Keratinocyte (primary cell): ENCODE data around the gene FMNL2. TPM values are rescaled to one million over a fixed set of nuclear protein-coding genes. Genes with fewer than 3 reads are reported as not detected.

ENCODE experiments used
- DNase-seq: peaks from one replicate; pipeline ENCODE4 v3.0.0-alpha.2; 2011; ENCODE audit warnings: low read depth, missing footprints, low spot score
- FAIRE-seq: peaks from 2 replicates; lab custom pipeline; 2011; peaks lifted over from hg19 to GRCh38; lab: Jason Lieb, UNC
- H2AFZ ChIP-seq: 2 replicates; pipeline ENCODE4 v1.6.0; 2012; ENCODE audit warnings: low read length, control low read depth, inconsistent platforms; ENCODE audit not compliant: control insufficient read depth
- H3K27ac ChIP-seq: 2 replicates; pipeline ENCODE4 v1.5.1; 2011; ENCODE audit warnings: low read length; ENCODE audit not compliant: control insufficient read depth, insufficient read depth
- H3K27me3 ChIP-seq: 3 replicates; pipeline ENCODE4 v1.6.0; 2011; ENCODE audit warnings: low read length; ENCODE audit not compliant: control insufficient read depth, insufficient read depth; ENCODE audit errors: extremely low read depth
- H3K36me3 ChIP-seq, 2 experiments: 2 replicates in 1 of 2; 3 replicates in 1 of 2; pipeline ENCODE4 v1.5.1; 2011; ENCODE audit warnings: low read length in 2 of 2, mild to moderate bottlenecking in 1 of 2; ENCODE audit not compliant: control insufficient read depth in 2 of 2, insufficient read depth in 2 of 2; ENCODE audit errors: extremely low read depth in 1 of 2
- H3K4me1 ChIP-seq: 3 replicates; pipeline ENCODE4 v1.5.1; 2011; ENCODE audit warnings: low read length; ENCODE audit not compliant: control insufficient read depth, insufficient read depth; ENCODE audit errors: extremely low read depth
- H3K4me2 ChIP-seq: 3 replicates; pipeline ENCODE4 v1.6.0; 2011; ENCODE audit warnings: low read depth, low read length; ENCODE audit not compliant: control insufficient read depth, insufficient read depth; ENCODE audit errors: extremely low read depth
- H3K4me3 ChIP-seq, 3 experiments: fragments of 200-600 bp in 1 of 3; sonication (generic) in 1 of 3; 2 replicates in 2 of 3; 3 replicates in 1 of 3; pipeline ENCODE4 v1.5.1; 2011 to 2016; ENCODE audit warnings: low read length in 3 of 3, mild to moderate bottlenecking in 3 of 3, control low read depth in 2 of 3, inconsistent platforms in 1 of 3, low read depth in 1 of 3, mixed read lengths in 1 of 3, mixed run types in 1 of 3, moderate library complexity in 1 of 3; ENCODE audit not compliant: control insufficient read depth in 2 of 3, insufficient read depth in 2 of 3; ENCODE audit errors: extremely low read depth in 1 of 3
- H3K79me2 ChIP-seq: 2 replicates; pipeline ENCODE4 v1.6.0; 2012; ENCODE audit warnings: low read length; ENCODE audit not compliant: control insufficient read depth, insufficient read depth
- H3K9ac ChIP-seq: 3 replicates; pipeline ENCODE4 v1.6.0; 2011; ENCODE audit warnings: low read length; ENCODE audit not compliant: control insufficient read depth, insufficient read depth; ENCODE audit errors: extremely low read depth
- H3K9me1 ChIP-seq: 3 replicates; pipeline ENCODE4 v1.6.0; 2011; ENCODE audit warnings: low read length; ENCODE audit not compliant: control insufficient read depth, insufficient read depth; ENCODE audit errors: extremely low read depth
- H3K9me3 ChIP-seq: 2 replicates; pipeline ENCODE4 v1.5.1; 2012; ENCODE audit warnings: low read depth, low read length; ENCODE audit not compliant: control insufficient read depth
- H4K20me1 ChIP-seq: 3 replicates; pipeline ENCODE4 v1.6.0; 2011; ENCODE audit warnings: low read length; ENCODE audit not compliant: control insufficient read depth, insufficient read depth; ENCODE audit errors: extremely low read depth
- CTCF ChIP-seq, 3 experiments: IDR thresholded peaks in 1 of 3; conservative IDR thresholded peaks in 1 of 3; optimal IDR thresholded peaks in 1 of 3; 2 replicates in 2 of 3; 3 replicates in 1 of 3; pipeline versions ENCODE3 to v1.5.1; 2011; ENCODE audit warnings: low read length in 3 of 3, mild to moderate bottlenecking in 3 of 3, moderate library complexity in 2 of 3, control low read depth in 1 of 3, inconsistent platforms in 1 of 3; ENCODE audit not compliant: insufficient read depth in 2 of 3; ENCODE audit errors: extremely low read depth in 1 of 3
- EZH2 ChIP-seq: IDR thresholded peaks from one replicate; pipeline ENCODE4 v1.6.1; 2012; ENCODE audit warnings: inconsistent platforms, mild to moderate bottlenecking, low read length, moderate library complexity
- dilution Hi-C: fragments of 300-500 bp; cut with MboI; formaldehyde crosslinking; loops from one replicate; pipeline ENCODE4 v1.7.0; 2020; ENCODE audit warnings: low sequenced_read_pairs; ENCODE audit not compliant: extremely low pct_ligation_motif_present
- polyA plus RNA-seq, 5 experiments: library from polyadenylated mRNA; depleted of rRNA in 3 of 5; stranded (reverse) in 3 of 5; stranded (forward) in 1 of 5; unstranded in 1 of 5; fragments of >200 nt; gene quantifications; 1 replicate in 1 of 5; 2 replicates in 3 of 5; 3 replicates in 1 of 5; pipeline versions ENCODE4 v1.2.1 to v1.2.3, GENCODE V29; 2011 to 2012; ENCODE audit warnings: missing spikeins in 2 of 5, low read depth in 1 of 5, low replicate concordance in 1 of 5

The FMNL2 gene
- polyA plus RNA-seq, 1 donor (not counting 4 experiments of a cell fraction or from before 2014, with no cell fraction given): 62.7 TPM

- H4K20me1 ChIP-seq: no peaks in the 10 kb centered on the region
- dilution Hi-C loops: no loop called here
- no peak overlapping the region for H2AFZ ChIP-seq
- FAIRE-seq: no peak
- no peak overlapping the region for H3K27ac ChIP-seq
- H3K4me1 ChIP-seq: peaks cover 1% of the 10 kb centered on the region
- DNase-seq: no peak
- no peak overlapping the region for H3K4me2 ChIP-seq
- TF ChIP-seq CTCF (optimal IDR thresholded peaks at IDR 0.05 in 1 of 3, IDR thresholded peaks at IDR 0.05 in 1 of 3, conservative IDR thresholded peaks at IDR 0.05 in 1 of 3; ENCODE audit: extremely low read depth in 1 of 3, insufficient read depth in 2 of 3, low read length in 3 of 3): no peak
- TF ChIP-seq EZH2: no peak
- H3K9me1 ChIP-seq: no peaks in the 10 kb centered on the region
- no peak overlapping the region for H3K9ac ChIP-seq
- H3K9me3 ChIP-seq: no peaks in the 10 kb centered on the region
- no peaks in the 10 kb centered on the region for H3K27me3 ChIP-seq
- H3K79me2 ChIP-seq: no peaks in the 10 kb centered on the region
- H3K4me3 ChIP-seq: no peak overlapping the region
- peaks cover 8 to 28% of the 10 kb centered on the region in 2 experiments for H3K36me3 ChIP-seq
Observed at GRCh38 chr2:152582081-152582480, 247.1 kb downstream of the FMNL2 start.

DNA sequence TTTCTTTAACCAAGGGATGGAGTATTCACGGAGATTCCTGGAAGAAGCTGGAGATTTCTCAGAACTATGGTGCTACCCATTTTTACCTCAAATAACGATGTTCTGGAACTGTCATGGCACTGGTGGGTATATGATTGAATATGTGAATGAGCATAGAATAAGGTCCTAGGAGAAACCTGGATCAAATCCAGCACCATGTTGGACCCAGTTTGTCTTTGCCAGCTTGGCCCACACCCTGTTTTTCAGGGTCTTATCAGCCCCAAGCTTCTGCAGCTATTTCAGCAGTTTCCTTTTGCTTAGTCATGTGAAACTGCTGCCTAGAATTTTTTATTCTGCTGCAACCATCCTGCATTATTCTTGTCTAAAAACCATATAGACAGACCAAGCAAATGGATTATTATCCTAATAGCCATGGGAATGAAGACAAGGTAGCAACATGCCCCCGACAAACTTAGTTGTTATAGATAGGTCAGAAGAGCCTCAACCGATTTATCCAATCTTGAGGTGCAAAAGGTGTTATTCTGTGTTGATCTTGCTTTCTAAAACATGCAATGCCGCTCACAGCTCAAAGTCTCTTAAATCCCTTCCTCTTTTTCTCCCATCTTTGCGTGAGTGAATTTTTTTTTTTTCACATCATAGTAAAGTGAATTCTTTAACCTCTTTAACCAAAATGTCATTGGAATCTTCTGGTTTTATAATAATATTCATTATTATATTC is 248.7 kb downstream of the FMNL2 start:
- FAIRE-seq (no peak), DNase-seq (no peak)
- peaks cover 7% of the 10 kb centered on the region for H3K4me1 ChIP-seq
- H3K27ac ChIP-seq: no peak overlapping the region
- H3K9me3 ChIP-seq: no peaks in the 10 kb centered on the region
- H2AFZ ChIP-seq: no peak overlapping the region
- dilution Hi-C loops: no loop called here
- no peak overlapping the region for H3K9ac ChIP-seq
- no peaks in the 10 kb centered on the region for H3K9me1 ChIP-seq
- no peaks in the 10 kb centered on the region for H4K20me1 ChIP-seq
- no peaks in the 10 kb centered on the region for H3K27me3 ChIP-seq
- H3K36me3 ChIP-seq: peaks cover 5 to 29% of the 10 kb centered on the region in 2 experiments
- no peaks in the 10 kb centered on the region for H3K79me2 ChIP-seq
- H3K4me2 ChIP-seq: no peak overlapping the region
- no peak overlapping the region for H3K4me3 ChIP-seq
- TF ChIP-seq EZH2: no peak
- TF ChIP-seq CTCF (optimal IDR thresholded peaks at IDR 0.05 in 1 of 3, IDR thresholded peaks at IDR 0.05 in 1 of 3, conservative IDR thresholded peaks at IDR 0.05 in 1 of 3; ENCODE audit: extremely low read depth in 1 of 3, insufficient read depth in 2 of 3, low read length in 3 of 3): no peak
